K562 (cell line): ENCODE measurements around the gene RNF212B. TPM values are rescaled to one million over a fixed set of nuclear protein-coding genes. Genes with fewer than 3 reads are reported as not detected.

Experiments
- BDP1 ChIP-seq: IDR thresholded peaks from 3 replicates; pipeline ENCODE4 v1.6.1; 2011; ENCODE audit not compliant: insufficient read length, insufficient read depth
- DDX20 ChIP-seq: fragments of 450-650 bp; IDR thresholded peaks from 2 replicates; pipeline ENCODE4 v1.6.1; 2016; ENCODE audit warnings: missing genetic modification characterization, low read depth, mild to moderate bottlenecking, missing compliant biosample characterization, moderate library complexity
- EHMT2 ChIP-seq: fragments of 450-650 bp; IDR thresholded peaks from 2 replicates; pipeline ENCODE4 v1.6.1; 2018; ENCODE audit warnings: antibody characterized with exemption
- ELF4 ChIP-seq: fragments of 450-650 bp; formaldehyde crosslinking; IDR thresholded peaks from 2 replicates; pipeline ENCODE4 v1.4.0; 2022; ENCODE audit warnings: missing genetic modification characterization
- EWSR1 ChIP-seq: fragments of 450-650 bp; IDR thresholded peaks from 2 replicates; pipeline ENCODE4 v1.6.1; 2018; ENCODE audit warnings: borderline replicate concordance, mild to moderate bottlenecking, low read depth, moderate library complexity; ENCODE audit not compliant: partially characterized antibody
- FUS ChIP-seq: fragments of 200-400 bp; formaldehyde crosslinking; optimal IDR thresholded peaks from 2 replicates; pipeline ENCODE3; 2017; ENCODE audit warnings: low read depth, low read length
- GATA2 ChIP-seq: sonication (generic); formaldehyde crosslinking; IDR thresholded peaks from 2 replicates; pipeline ENCODE4 v1.4.0; 2020; ENCODE audit warnings: mild to moderate bottlenecking, missing genetic modification reagents
- KDM1A ChIP-seq, 2 experiments: fragments of 450-650 bp; IDR thresholded peaks; 2 replicates each; pipeline ENCODE4 v1.6.1; 2016; ENCODE audit warnings: mild to moderate bottlenecking in 2 of 2
- KLF13 ChIP-seq: fragments of 450-650 bp; IDR thresholded peaks from 2 replicates; pipeline ENCODE4 v1.6.1; 2016; ENCODE audit warnings: missing genetic modification characterization, low read depth, mild to moderate bottlenecking, missing compliant biosample characterization, moderate library complexity, borderline replicate concordance
- MAFK ChIP-seq: IDR thresholded peaks from 2 replicates; pipeline ENCODE4 v1.6.1; 2011; ENCODE audit warnings: low read length, improper control_type of control experiment
- NR3C1 ChIP-seq: sonication (generic); formaldehyde crosslinking; IDR thresholded peaks from 2 replicates; pipeline ENCODE4 v1.8.1; 2022; ENCODE audit warnings: missing genetic modification reagents
- PYGO2 ChIP-seq: fragments of 450-650 bp; IDR thresholded peaks from 2 replicates; pipeline ENCODE4 v1.6.1; 2016; ENCODE audit warnings: mild to moderate bottlenecking, missing genetic modification characterization, moderate library complexity, missing compliant biosample characterization
- RUNX1 ChIP-seq: sonication (generic); IDR thresholded peaks from 2 replicates; pipeline ENCODE4 v1.6.1; 2016; ENCODE audit warnings: antibody characterized with exemption, low read depth
- SMARCC2 ChIP-seq: fragments of 450-650 bp; IDR thresholded peaks from 2 replicates; pipeline ENCODE4 v1.6.1; 2017; ENCODE audit warnings: antibody characterized with exemption, moderate library complexity, mild to moderate bottlenecking, low read depth
- TCF3 ChIP-seq: sonication (generic); formaldehyde crosslinking; IDR thresholded peaks from 2 replicates; pipeline ENCODE4 v1.4.0; 2020; ENCODE audit warnings: mild to moderate bottlenecking, missing genetic modification reagents
- USF2 ChIP-seq: sonication (generic); formaldehyde crosslinking; IDR thresholded peaks from 2 replicates; pipeline ENCODE4 v1.5.0; 2020; ENCODE audit warnings: missing genetic modification reagents
- ZBED1 ChIP-seq: IDR thresholded peaks from 2 replicates; pipeline ENCODE4 v1.6.1; 2014
- ZNF384 ChIP-seq: IDR thresholded peaks from 2 replicates; pipeline ENCODE4 v1.6.1; 2012; ENCODE audit warnings: low read depth, low read length, improper control_type of control experiment
- polyA plus RNA-seq, 8 experiments: library from polyadenylated mRNA; depleted of rRNA in 4 of 8; stranded (reverse) in 5 of 8; unstranded in 3 of 8; fragments of >200 nt; fragmentation: Nextera tagmentation in 2 of 8; fragmentation: Illumina TruSeq in 1 of 8; extraction: Ambion mirVana in 2 of 8; extraction: Trizol in 1 of 8; gene quantifications; 2 replicates each; pipeline versions ENCODE4 v1.2.1 to v1.2.3, GENCODE V29; 2011 to 2014; ENCODE audit warnings: inconsistent platforms in 1 of 8, missing spikeins in 1 of 8
- total RNA-seq, 7 experiments: library from RNA; depleted of rRNA in 6 of 7; stranded (reverse); fragments of >200 nt in 6 of 7; fragmentation: Illumina TruSeq in 2 of 7; extraction: Trizol in 2 of 7; gene quantifications; 2 replicates each; pipeline versions ENCODE4 v1.2.1 to v1.2.3, GENCODE V29; 2011 to 2021; ENCODE audit warnings: low replicate concordance in 1 of 7
- TF ChIP-seq, protein P1 (sequence below): fragments of 450-650 bp; IDR thresholded peaks from 2 replicates; pipeline ENCODE4 v1.6.1; 2016; ENCODE audit warnings: missing biosample characterization, missing genetic modification characterization
- TF ChIP-seq, protein P2 (sequence below): fragments of 450-650 bp; IDR thresholded peaks from 2 replicates; pipeline ENCODE4 v1.6.1; 2016
- TF ChIP-seq, protein P3 (sequence below): fragments of 250-450 bp; sonication (Bioruptor Pico); IDR thresholded peaks from 2 replicates; pipeline ENCODE4 v1.5.0; 2020; ENCODE audit warnings: mild to moderate bottlenecking, borderline replicate concordance
- TF ChIP-seq, protein P4 (sequence below): fragments of 450-650 bp; IDR thresholded peaks from 2 replicates; pipeline ENCODE4 v1.7.0; 2016; ENCODE audit warnings: borderline replicate concordance

The RNF212B gene
- total and polyA plus RNA-seq, 9 of the 15 experiments (the other 6 are each of a cell fraction or from before 2014, with no cell fraction given): 0.15 to 0.43 (median 0.27) TPM; not detected in 3

DNA sequence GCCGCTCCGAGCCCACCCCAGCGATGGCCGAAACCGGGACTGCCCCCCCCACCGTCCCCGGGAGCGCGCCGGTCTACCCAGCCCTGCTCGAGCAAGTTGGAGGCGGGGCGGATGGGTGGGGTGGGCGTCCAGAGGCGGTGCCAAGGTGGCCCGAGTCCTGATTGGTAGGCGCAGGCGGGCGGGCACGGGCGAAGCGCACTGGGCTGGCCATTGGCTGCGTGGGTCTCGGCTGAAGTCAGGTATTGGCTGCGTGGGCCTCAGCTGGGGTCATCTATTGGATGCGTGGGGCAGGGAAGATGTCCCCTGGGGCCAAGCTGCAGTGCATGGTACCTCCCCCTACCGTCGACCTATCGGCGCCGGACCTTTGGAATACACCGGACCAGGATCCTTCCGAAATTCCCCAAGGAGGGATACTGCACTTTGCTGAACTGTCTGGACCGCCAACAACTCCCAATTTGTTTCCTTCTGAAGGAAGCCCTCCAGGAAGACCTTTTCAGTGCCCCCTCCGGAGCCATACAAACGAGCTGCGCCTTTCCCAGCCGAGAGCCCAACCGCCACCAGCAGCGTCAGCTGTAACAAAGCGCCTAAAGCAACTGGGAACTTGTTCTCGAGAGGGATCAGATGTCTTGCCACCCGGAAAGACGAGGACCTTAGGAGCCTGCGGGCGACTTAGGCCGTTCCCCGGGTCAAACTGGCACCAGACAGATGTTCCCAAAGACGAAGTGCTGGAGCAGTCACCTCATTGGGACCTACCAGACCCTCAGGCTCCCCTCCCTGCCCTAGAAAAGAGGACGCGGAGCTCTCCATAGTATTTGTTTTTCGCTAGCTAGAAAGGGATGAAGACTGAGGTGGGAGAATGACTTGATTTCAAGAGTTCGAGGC is 48.5 kb downstream of the RNF212B start, which contains the start of gene HOMEZ (continued):
- no peak for TF ChIP-seq GATA2
- no peak for TF ChIP-seq FUS
- TF ChIP-seq, protein P1, sequence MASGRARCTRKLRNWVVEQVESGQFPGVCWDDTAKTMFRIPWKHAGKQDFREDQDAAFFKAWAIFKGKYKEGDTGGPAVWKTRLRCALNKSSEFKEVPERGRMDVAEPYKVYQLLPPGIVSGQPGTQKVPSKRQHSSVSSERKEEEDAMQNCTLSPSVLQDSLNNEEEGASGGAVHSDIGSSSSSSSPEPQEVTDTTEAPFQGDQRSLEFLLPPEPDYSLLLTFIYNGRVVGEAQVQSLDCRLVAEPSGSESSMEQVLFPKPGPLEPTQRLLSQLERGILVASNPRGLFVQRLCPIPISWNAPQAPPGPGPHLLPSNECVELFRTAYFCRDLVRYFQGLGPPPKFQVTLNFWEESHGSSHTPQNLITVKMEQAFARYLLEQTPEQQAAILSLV (tag): no peak
- TF ChIP-seq, protein P2, sequence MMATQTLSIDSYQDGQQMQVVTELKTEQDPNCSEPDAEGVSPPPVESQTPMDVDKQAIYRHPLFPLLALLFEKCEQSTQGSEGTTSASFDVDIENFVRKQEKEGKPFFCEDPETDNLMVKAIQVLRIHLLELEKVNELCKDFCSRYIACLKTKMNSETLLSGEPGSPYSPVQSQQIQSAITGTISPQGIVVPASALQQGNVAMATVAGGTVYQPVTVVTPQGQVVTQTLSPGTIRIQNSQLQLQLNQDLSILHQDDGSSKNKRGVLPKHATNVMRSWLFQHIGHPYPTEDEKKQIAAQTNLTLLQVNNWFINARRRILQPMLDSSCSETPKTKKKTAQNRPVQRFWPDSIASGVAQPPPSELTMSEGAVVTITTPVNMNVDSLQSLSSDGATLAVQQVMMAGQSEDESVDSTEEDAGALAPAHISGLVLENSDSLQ: peak; percentile 66
- no peak for TF ChIP-seq KLF13
- TF ChIP-seq PYGO2 (tag): no peak
- 0 out of 2 replicates have a peak, but pooled peaks have one; percentile 27 for TF ChIP-seq ELF4 (CRISPR knock-in tag)
- TF ChIP-seq KDM1A (IDR thresholded peaks at IDR 0.05): no peak
- TF ChIP-seq EHMT2: no peak
- no peak for TF ChIP-seq ZNF384
- no peak for TF ChIP-seq ZBED1
- TF ChIP-seq DDX20 (tag): no peak
- TF ChIP-seq SMARCC2: 0 out of 2 replicates have a peak, but pooled peaks have one; percentile 31
- TF ChIP-seq RUNX1: no peak; the same call in 1 of the 2 replicates
- TF ChIP-seq, protein P3, sequence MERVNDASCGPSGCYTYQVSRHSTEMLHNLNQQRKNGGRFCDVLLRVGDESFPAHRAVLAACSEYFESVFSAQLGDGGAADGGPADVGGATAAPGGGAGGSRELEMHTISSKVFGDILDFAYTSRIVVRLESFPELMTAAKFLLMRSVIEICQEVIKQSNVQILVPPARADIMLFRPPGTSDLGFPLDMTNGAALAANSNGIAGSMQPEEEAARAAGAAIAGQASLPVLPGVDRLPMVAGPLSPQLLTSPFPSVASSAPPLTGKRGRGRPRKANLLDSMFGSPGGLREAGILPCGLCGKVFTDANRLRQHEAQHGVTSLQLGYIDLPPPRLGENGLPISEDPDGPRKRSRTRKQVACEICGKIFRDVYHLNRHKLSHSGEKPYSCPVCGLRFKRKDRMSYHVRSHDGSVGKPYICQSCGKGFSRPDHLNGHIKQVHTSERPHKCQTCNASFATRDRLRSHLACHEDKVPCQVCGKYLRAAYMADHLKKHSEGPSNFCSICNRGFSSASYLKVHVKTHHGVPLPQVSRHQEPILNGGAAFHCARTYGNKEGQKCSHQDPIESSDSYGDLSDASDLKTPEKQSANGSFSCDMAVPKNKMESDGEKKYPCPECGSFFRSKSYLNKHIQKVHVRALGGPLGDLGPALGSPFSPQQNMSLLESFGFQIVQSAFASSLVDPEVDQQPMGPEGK (CRISPR knock-in tag): no peak
- no peak for TF ChIP-seq NR3C1 (CRISPR knock-in tag)
- TF ChIP-seq EWSR1: no peak
- no peak for TF ChIP-seq MAFK
- no peak; the same call in 1 of the 2 replicates for TF ChIP-seq TCF3 (CRISPR knock-in tag)
- TF ChIP-seq USF2 (CRISPR knock-in tag): no peak
- TF ChIP-seq BDP1: no peak
- TF ChIP-seq, protein P4, sequence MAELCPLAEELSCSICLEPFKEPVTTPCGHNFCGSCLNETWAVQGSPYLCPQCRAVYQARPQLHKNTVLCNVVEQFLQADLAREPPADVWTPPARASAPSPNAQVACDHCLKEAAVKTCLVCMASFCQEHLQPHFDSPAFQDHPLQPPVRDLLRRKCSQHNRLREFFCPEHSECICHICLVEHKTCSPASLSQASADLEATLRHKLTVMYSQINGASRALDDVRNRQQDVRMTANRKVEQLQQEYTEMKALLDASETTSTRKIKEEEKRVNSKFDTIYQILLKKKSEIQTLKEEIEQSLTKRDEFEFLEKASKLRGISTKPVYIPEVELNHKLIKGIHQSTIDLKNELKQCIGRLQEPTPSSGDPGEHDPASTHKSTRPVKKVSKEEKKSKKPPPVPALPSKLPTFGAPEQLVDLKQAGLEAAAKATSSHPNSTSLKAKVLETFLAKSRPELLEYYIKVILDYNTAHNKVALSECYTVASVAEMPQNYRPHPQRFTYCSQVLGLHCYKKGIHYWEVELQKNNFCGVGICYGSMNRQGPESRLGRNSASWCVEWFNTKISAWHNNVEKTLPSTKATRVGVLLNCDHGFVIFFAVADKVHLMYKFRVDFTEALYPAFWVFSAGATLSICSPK: no peak
